GM18517 (cell line): Measurements from ENCODE around the gene CTSC.

Source experiments
- ATAC-seq: cut with Tn5 transposase; IDR thresholded peaks from one replicate; pipeline ENCODE4 v1.9.1; 2021; ENCODE audit warnings: mild to moderate bottlenecking, moderate library complexity; ENCODE audit not compliant: unreplicated experiment

Gene CTSC

GRCh38 chr11:88337181-88337986, at the start of gene CTSC:
TSS of gene CTSC (minus strand) at chr11:88337736. CDS start at chr11:88337672, 64 bp downstream.
- peak; percentile 91 for ATAC-seq

GRCh38 chr11:88384669-88385005, 47.1 kb upstream of the CTSC start:
- ATAC-seq: no peak

- no peak for ATAC-seq
These were observed 46.6 kb upstream of the CTSC start for GRCh38 chr11:88384004-88384668.

- ATAC-seq: no peak
These were observed 45.9 kb upstream of the CTSC start for GRCh38 chr11:88383447-88383846.

- ATAC-seq: no peak
These were observed 41.6 kb upstream of the CTSC start for GRCh38 chr11:88379130-88379529.

- ATAC-seq: no peak
These were observed 41.0 kb upstream of the CTSC start for GRCh38 chr11:88378422-88379066.

GRCh38 chr11:88377646-88378045, 40.1 kb upstream of the CTSC start:
- ATAC-seq: no peak

GRCh38 chr11:88377144-88377543, 39.6 kb upstream of the CTSC start:
- no peak for ATAC-seq

- ATAC-seq: no peak
These were observed 38.5 kb upstream of the CTSC start for GRCh38 chr11:88375927-88376470.

GRCh38 chr11:88370782-88371181, 33.2 kb upstream of the CTSC start:
- ATAC-seq: no peak

GRCh38 chr11:88367310-88367709, 29.8 kb upstream of the CTSC start:
- no peak for ATAC-seq

GRCh38 chr11:88363648-88364065, 26.1 kb upstream of the CTSC start:
- no peak for ATAC-seq

GRCh38 chr11:88363004-88363403, 25.5 kb upstream of the CTSC start:
- ATAC-seq: no peak

- no peak for ATAC-seq
These were observed 22.6 kb upstream of the CTSC start for GRCh38 chr11:88360141-88360540.

- peak; percentile 69 for ATAC-seq
These were observed 22.0 kb upstream of the CTSC start for GRCh38 chr11:88359541-88359940.

- no peak for ATAC-seq
These were observed 21.6 kb upstream of the CTSC start for GRCh38 chr11:88359114-88359513.

GRCh38 chr11:88358040-88358431, 20.5 kb upstream of the CTSC start:
- ATAC-seq: no peak

- peak; percentile 74 for ATAC-seq
These were observed 19.9 kb upstream of the CTSC start for GRCh38 chr11:88357323-88358039.

GRCh38 chr11:88355887-88356286, 18.4 kb upstream of the CTSC start:
- no peak for ATAC-seq

GRCh38 chr11:88354912-88355311, 17.4 kb upstream of the CTSC start:
- peak; percentile 28 for ATAC-seq
